AG09309 (cell line): ENCODE data around the gene PJA2.

ENCODE experiments used
- DNase-seq: peaks from one replicate; pipeline ENCODE4 v3.0.0-alpha.2; 2010; ENCODE audit warnings: low read depth
- H3K4me3 ChIP-seq: 2 replicates; pipeline ENCODE4 v1.5.1; 2011; ENCODE audit warnings: mild to moderate bottlenecking, low read depth, low read length, moderate library complexity; ENCODE audit not compliant: control insufficient read depth
- TF ChIP-seq, protein P1 (sequence below): IDR thresholded peaks from 2 replicates; pipeline ENCODE4 v1.5.1; 2011; ENCODE audit warnings: mild to moderate bottlenecking, low read depth, low read length, inconsistent platforms; ENCODE audit not compliant: insufficient read depth, control insufficient read depth; ENCODE audit errors: missing control alignments

Gene PJA2, protein sequence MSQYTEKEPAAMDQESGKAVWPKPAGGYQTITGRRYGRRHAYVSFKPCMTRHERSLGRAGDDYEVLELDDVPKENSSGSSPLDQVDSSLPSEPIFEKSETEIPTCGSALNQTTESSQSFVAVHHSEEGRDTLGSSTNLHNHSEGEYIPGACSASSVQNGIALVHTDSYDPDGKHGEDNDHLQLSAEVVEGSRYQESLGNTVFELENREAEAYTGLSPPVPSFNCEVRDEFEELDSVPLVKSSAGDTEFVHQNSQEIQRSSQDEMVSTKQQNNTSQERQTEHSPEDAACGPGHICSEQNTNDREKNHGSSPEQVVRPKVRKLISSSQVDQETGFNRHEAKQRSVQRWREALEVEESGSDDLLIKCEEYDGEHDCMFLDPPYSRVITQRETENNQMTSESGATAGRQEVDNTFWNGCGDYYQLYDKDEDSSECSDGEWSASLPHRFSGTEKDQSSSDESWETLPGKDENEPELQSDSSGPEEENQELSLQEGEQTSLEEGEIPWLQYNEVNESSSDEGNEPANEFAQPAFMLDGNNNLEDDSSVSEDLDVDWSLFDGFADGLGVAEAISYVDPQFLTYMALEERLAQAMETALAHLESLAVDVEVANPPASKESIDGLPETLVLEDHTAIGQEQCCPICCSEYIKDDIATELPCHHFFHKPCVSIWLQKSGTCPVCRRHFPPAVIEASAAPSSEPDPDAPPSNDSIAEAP

DNA sequence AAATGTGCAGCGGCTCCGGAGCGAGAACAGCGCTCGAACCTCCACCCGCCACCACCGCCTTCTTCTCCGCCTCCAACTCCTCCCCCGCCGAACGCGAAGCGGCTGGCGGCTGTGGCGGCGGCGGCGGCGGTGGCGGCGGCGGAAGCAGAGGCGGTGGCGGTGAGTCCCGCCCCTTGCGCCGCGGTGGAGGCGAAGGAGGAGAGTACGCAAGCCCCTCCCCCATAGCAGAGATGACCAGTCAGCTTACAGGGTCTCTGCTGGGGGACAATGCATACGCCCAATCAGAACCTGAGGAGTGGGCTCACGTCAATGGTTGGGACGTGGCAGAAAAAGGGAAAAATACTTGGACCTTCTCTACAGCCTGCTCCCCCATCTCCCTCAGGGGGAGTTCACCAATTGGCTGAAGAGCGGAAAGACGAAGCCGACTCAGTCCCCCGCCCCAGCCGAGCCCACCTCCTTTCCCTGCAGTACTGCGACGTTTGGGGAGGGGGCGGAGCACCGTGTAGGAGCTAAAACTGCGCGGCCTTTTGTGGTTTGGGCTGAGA lies at the start of gene PJA2:
TSS of gene PJA2 (minus strand) at position 131 of the 545 bp plus-strand sequence. CDS start 26,541 bp downstream, outside the sequence.
- peak; percentile 100 for DNase-seq
- peak within 1 kb of the TSS; percentile 70 for H3K4me3 ChIP-seq
- TF ChIP-seq, protein P1, sequence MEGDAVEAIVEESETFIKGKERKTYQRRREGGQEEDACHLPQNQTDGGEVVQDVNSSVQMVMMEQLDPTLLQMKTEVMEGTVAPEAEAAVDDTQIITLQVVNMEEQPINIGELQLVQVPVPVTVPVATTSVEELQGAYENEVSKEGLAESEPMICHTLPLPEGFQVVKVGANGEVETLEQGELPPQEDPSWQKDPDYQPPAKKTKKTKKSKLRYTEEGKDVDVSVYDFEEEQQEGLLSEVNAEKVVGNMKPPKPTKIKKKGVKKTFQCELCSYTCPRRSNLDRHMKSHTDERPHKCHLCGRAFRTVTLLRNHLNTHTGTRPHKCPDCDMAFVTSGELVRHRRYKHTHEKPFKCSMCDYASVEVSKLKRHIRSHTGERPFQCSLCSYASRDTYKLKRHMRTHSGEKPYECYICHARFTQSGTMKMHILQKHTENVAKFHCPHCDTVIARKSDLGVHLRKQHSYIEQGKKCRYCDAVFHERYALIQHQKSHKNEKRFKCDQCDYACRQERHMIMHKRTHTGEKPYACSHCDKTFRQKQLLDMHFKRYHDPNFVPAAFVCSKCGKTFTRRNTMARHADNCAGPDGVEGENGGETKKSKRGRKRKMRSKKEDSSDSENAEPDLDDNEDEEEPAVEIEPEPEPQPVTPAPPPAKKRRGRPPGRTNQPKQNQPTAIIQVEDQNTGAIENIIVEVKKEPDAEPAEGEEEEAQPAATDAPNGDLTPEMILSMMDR = peak; percentile 33

DNA sequence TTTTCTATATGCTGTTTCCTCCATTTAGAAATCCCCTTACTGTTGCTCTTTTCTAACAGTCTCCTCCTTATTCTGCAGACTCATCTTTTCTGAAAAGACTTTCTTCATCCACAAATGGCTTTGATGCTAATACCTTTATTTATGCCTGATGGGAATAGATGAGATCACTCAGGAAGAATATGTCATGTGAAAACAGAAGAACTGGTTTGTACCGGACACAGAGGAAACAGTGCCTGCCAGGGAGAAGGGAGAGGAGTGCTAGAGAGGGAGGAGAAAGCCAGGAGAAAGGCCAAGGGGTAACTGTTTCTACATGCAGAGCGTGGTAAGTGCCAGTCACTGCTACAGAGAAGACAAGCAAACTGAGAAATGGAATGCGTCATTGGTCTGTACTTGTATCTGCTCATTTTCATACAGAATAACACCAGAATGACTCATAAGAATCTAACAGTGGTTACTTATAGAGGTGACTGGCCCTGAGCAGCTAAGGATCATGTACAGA lies 45.9 kb upstream of the PJA2 start:
- peak; percentile 93 for DNase-seq
- TF ChIP-seq, protein P1 = no peak
- H3K4me3 ChIP-seq = no peak overlapping the region

DNA sequence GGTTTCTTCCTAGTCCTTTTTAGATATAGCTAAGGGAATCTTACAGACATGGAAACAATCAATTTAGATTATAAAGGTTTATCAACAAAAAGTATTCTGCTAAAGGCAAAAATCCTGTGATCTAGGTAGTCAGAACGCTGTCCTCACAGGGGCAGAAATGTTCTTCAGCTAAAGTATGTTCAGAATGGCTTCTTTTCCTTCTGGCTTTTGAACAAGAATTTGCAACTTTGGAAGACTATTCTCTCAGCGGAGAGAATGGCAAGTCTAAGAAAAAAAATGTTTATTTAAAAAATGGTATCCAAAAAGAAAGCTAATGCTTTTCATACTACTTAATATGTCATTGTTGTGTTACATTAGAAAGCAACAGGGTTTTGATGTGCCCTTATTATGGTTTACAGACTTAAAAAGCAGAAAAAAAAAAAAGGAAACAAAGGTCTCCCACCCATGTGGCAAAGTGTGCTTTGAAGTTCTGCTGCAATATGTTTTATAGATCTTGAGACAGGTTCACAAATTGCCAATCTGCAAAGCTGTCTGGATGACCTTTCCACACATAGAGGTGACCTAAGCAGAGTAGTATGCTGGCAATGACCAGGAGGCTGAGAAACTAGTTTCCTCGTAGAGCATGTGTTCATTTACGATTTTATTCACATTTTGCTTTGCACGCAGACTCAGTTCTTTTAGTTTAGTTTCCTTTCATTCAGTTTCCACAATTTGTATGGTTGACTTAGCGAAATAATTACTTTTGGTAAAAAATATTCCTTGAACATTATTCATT lies 45.1 kb upstream of the PJA2 start:
- TF ChIP-seq, protein P1 = no peak
- no peak overlapping the region for H3K4me3 ChIP-seq
- DNase-seq = peak; percentile 62

DNA sequence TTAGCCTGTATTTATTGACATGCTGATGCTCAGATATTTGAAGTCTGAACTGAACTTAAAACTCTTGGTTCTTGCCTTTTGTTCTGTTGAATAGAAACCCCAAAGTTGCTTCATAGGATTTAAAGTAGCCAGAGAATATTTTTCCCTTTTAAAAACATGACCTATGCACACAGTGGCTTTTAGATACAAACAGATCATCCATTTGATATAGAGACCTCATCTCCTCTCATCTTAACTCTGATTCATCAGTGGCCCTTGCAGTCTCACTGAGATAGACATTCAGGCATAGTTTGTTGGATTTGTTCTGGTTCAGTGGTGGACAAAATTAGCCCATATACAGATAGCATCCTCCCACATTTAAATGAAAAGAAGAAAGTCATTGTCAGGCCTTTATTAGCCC lies 43.5 kb upstream of the PJA2 start:
- DNase-seq = no peak
- TF ChIP-seq, protein P1 = no peak
- no peak overlapping the region for H3K4me3 ChIP-seq

DNA sequence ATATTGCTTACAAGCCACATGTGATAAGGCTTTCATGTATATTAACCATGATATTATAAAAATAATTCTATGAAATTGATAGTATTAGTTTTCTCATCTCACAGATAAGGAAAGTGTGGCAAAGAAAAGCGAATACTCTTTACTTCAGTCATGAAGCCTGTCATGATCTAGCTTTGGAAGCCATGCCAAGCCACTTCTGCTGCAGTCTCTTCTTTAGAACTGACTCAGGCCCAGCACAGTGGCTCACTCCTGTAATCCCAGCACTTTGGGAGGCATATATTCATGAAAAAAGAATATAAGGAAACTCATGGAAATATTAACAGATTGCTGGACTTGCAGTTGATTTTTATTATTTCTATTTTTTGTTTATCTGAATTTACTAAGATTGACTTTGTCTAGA lies 42.9 kb upstream of the PJA2 start:
- H3K4me3 ChIP-seq = no peak overlapping the region
- DNase-seq = no peak
- TF ChIP-seq, protein P1 = no peak

DNA sequence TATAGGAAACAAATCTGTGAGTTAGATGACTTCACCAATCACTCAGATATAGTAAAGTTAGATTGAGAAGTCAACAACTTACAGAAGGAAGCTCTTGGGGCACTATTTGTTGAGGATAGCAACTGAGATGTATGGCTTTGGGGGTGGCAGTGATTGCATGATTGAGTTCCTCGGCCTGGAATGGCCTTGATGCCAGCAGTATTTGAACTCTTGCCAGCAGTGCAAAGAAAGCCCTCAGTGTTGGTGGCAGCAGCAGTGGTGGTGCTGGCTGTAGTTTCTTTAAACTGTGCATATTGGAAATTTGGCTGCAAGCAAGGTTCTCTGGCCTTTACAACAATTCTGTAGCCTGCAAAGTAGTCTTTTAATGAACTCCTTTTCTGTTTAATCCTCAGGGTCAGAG lies 41.4 kb upstream of the PJA2 start:
- TF ChIP-seq, protein P1 = no peak
- H3K4me3 ChIP-seq = no peak overlapping the region
- DNase-seq = no peak
